HEK293 (cell line): ENCODE results near the gene ITGA8.

Experiments
- KLF8 ChIP-seq: fragments of 450-650 bp; formaldehyde crosslinking; IDR thresholded peaks from 2 replicates; pipeline ENCODE4 v1.5.1; 2016; ENCODE audit warnings: missing biosample characterization, missing genetic modification characterization
- YY1 ChIP-seq: fragments of 450-650 bp; formaldehyde crosslinking; IDR thresholded peaks from 2 replicates; pipeline ENCODE4 v1.5.1; 2018; ENCODE audit warnings: missing biosample characterization, missing genetic modification characterization
- ZNF155 ChIP-seq: fragments of 450-650 bp; formaldehyde crosslinking; IDR thresholded peaks from 2 replicates; pipeline ENCODE4 v1.5.1; 2016; ENCODE audit warnings: missing biosample characterization, missing genetic modification characterization
- ZNF24 ChIP-seq: fragments of 450-650 bp; formaldehyde crosslinking; IDR thresholded peaks from 2 replicates; pipeline ENCODE4 v1.5.1; 2016; ENCODE audit warnings: missing biosample characterization, missing genetic modification characterization
- ZNF624 ChIP-seq: fragments of 450-650 bp; formaldehyde crosslinking; IDR thresholded peaks from 2 replicates; pipeline ENCODE4 v1.5.1; 2017; ENCODE audit warnings: missing biosample characterization, missing genetic modification characterization
- ZNF692 ChIP-seq: fragments of 450-650 bp; formaldehyde crosslinking; IDR thresholded peaks from 2 replicates; pipeline ENCODE4 v1.5.1; 2016; ENCODE audit warnings: missing biosample characterization, missing genetic modification characterization

DNA sequence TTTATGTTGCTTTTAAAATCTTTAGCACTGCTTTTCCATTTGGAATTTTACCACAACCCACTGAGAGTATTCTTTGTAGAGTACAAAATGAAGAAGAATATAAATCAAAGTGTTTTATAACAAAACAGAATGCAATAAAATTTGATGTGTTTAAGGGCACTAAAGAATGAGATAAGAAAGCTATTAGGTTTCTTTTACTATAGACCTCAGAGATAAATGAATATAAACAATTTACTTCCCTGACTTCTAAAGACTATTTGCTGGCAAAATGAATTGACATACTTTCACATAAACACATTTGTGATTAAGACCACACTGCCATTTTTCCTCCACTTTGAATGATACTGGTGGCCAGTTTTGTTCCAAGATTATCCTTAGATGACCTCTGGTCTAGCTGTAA, 124.5 kb downstream of the ITGA8 start:
- TF ChIP-seq YY1 (tag by site-specific recombination) (no peak), KLF8 (no peak), ZNF24 (tag by site-specific recombination) (no peak), ZNF155 (tag by site-specific recombination) (no peak), ZNF692 (no peak), ZNF624 (tag by site-specific recombination) (no peak)
